Aorta (tissue), 5 donors: ENCODE measurements around the gene GOLGA6D. TPM values are rescaled to one million over a fixed set of nuclear protein-coding genes. Genes with fewer than 3 reads are reported as not detected.
"Not testable (repeated sequence)": the region's sequence is repeated elsewhere in the genome, so short reads cannot be mapped to it uniquely, and the experiment has no call there.

Source experiments
- ATAC-seq: fragments of 200-7000 bp; cut with Tn5 transposase; one replicate; pipeline ENCODE4 v1.9.1; 2022; ENCODE audit warnings: moderate library complexity; ENCODE audit not compliant: low FRiP score
- DNase-seq, 2 donors: peaks; one replicate each; pipeline ENCODE4 v3.0.0-alpha.2; 2020
- H3K27ac ChIP-seq, 2 donors: one replicate each; pipeline ENCODE4 v1.5.1; 2013; ENCODE audit warnings: low read length in 2 of 2, mild to moderate bottlenecking in 2 of 2, moderate library complexity in 2 of 2, control low read depth in 1 of 2, inconsistent platforms in 1 of 2, low read depth in 1 of 2
- H3K27me3 ChIP-seq, 2 donors: one replicate each; pipeline ENCODE4 v1.6.1; 2013; ENCODE audit warnings: control low read depth in 1 of 2, low read length in 1 of 2, mild to moderate bottlenecking in 1 of 2, moderate library complexity in 1 of 2; ENCODE audit not compliant: insufficient read depth in 2 of 2, control insufficient read depth in 1 of 2
- H3K36me3 ChIP-seq, 2 donors: one replicate each; pipeline ENCODE4 v1.6.1; 2013; ENCODE audit warnings: control low read depth in 1 of 2, low read length in 1 of 2, mild to moderate bottlenecking in 1 of 2; ENCODE audit not compliant: insufficient read depth in 2 of 2, control insufficient read depth in 1 of 2
- H3K4me1 ChIP-seq, 2 donors: one replicate each; pipeline ENCODE4 v1.6.1; 2013; ENCODE audit warnings: low read length in 2 of 2, control low read depth in 1 of 2, mild to moderate bottlenecking in 1 of 2, moderate library complexity in 1 of 2; ENCODE audit not compliant: insufficient read depth in 2 of 2, control insufficient read depth in 1 of 2
- H3K4me3 ChIP-seq, 2 donors: one replicate each; pipeline ENCODE4 v1.5.1; 2013; ENCODE audit warnings: low read length in 2 of 2, control low read depth in 1 of 2, mild to moderate bottlenecking in 1 of 2
- H3K9me3 ChIP-seq: one replicate; pipeline ENCODE4 v1.6.1; 2013; ENCODE audit warnings: mild to moderate bottlenecking, low read length; ENCODE audit not compliant: control insufficient read depth
- WGBS, 2 donors: extraction: QIAGEN DNeasy Blood & Tissue Kit; methylation state at CpG; one replicate each; pipeline ENCODE4 v1.1.7; 2013; 5-methylcytosine and 5-hydroxymethylcytosine counted together
- intact Hi-C, 2 donors: fragments of 100-400 bp; cut with DNase I; formaldehyde crosslinking; loops; one replicate each; pipeline versions ENCODE4 v1.14.2 to v1.15.0; 2022
- polyA plus RNA-seq, 2 donors: library from polyadenylated mRNA; stranded (reverse); fragments of 200-250 nt; gene quantifications; one replicate each; pipeline ENCODE4 v1.2.3, GENCODE V29; 2013
- total RNA-seq, 2 donors: library from RNA; stranded (reverse); fragmentation: NEBNext Ultra II Directional; extraction: Animal tissue kit (Norgen Biotek cat#: 25700); gene quantifications; one replicate each; pipeline ENCODE4 v1.2.1, GENCODE V29; 2021
- donor health status: healthy with polysubstance abuse.
- donor health status: Bipolar disorder and iron deficiency.
- donor health status: DM: no; HTN: no; CAD: no.
- donor health status: DM: no; HTN: no; CAD: no.
- donor health status: DM: yes; HTN: yes; CAD: no.

Gene GOLGA6D
- total and polyA plus RNA-seq, 4 donors = 0.08 to 0.12 TPM; not detected in 2

DNA sequence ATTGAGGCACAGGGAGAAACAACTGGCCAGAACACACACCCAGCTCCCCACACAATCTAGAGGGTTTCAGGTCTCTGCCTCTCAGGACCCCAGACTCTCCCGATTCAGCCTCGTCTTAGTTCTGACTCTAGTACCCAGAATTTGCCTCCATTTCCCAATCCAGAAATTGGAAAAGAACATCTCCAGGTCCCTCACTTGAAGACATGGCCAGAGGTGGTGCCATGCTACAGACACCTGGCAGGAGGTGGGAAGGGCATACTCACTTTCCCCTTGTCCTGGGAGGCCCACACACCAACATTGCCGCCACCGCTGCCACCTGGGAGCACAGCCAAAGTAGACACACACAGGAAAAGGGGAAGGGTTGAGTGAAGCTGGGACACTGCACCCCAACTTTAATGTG is 20.1 kb downstream of the GOLGA6D start:
- intact Hi-C loops, DNase-seq, H3K27me3 ChIP-seq, H3K4me3 ChIP-seq, H3K27ac ChIP-seq, H3K4me1 ChIP-seq, H3K9me3 ChIP-seq, H3K36me3 ChIP-seq, ATAC-seq: not testable (repeated sequence)
- 82 to 92% methylated on average over 4 of the region's 4 CpGs for WGBS, 2 donors

DNA sequence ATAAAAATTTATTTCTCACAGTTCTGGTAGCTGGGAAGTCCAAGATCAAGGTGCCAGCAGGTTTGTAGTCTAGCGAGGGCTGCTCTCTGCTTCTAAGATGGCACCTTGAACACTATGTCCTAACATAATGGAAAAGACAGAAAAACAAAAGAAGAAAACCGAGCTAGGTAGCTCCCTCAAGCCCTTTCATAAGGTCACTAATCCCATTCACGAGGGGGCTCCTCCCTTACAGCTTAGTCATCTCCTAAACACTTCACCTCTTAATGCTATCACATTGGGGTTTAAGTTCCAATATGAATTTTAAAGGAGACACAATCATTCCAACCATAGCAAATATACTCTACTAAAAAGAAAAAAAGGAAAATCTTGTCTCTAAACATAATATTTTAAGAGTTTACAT is 23.6 kb downstream of the GOLGA6D start:
- Histone ChIP-seq H3K9me3 (no peaks in the 10 kb centered on the region), H3K27ac (no peak overlapping the region), H3K4me1 (no peaks in the 10 kb centered on the region), H3K27me3 (peaks cover 0 to 1% of the 10 kb centered on the region in 2 donors), H3K36me3 (no peaks in the 10 kb centered on the region), H3K4me3 (no peak overlapping the region)
- no peak for DNase-seq
- intact Hi-C loops = no loop called here
- WGBS, 2 donors = 69 to 75% methylated on average over 3 of the region's 3 CpGs
- no peak for ATAC-seq

GRCh38 chr15:75307778-75308390 is 25.2 kb downstream of the GOLGA6D start:
- H3K27ac ChIP-seq = no peak overlapping the region
- DNase-seq = peak in 1 of 2 donors; percentile 70
- WGBS, 2 donors = 30 to 31% methylated on average over 15 of the region's 15 CpGs
- H3K27me3 ChIP-seq = peaks cover 0 to 2% of the 10 kb centered on the region in 2 donors
- ATAC-seq = no peak
- no peaks in the 10 kb centered on the region for H3K4me1 ChIP-seq
- H3K4me3 ChIP-seq = no peak overlapping the region
- no peaks in the 10 kb centered on the region for H3K9me3 ChIP-seq
- H3K36me3 ChIP-seq = no peaks in the 10 kb centered on the region
- intact Hi-C loops = no loop called here

DNA sequence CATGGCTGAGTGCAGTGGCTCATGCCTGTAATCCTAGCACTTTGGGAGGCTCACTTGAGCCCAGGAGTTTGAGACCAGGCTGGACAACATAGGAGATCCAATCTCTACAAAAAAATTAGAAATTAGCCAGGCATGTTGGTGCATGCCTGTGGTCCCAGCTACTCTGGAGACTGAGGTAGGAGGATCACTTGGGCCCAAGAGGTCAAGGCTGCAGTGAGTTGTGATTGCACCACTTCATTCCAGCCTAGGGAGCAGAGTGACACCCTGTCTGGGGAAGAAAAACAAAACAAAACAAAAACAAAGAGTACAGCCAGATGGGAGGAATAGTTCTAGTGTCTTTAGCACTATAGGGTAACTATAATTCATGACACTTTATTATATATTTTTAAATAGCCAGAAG is 27.1 kb downstream of the GOLGA6D start:
- Histone ChIP-seq H3K4me3 (no peak overlapping the region), H3K27ac (no peak overlapping the region), H3K27me3 (peaks cover 0 to 2% of the 10 kb centered on the region in 2 donors), H3K36me3 (no peaks in the 10 kb centered on the region), H3K4me1 (no peaks in the 10 kb centered on the region), H3K9me3 (no peaks in the 10 kb centered on the region)
- ATAC-seq (no peak), DNase-seq (no peak)
- intact Hi-C loops = loop anchor here in 1 of 2 donors (10.0 kb wide), 1 partner anchor 75 kb away; no protein-coding TSS in a partner anchor

- not testable (repeated sequence) for H3K27me3 ChIP-seq, DNase-seq, H3K4me1 ChIP-seq, ATAC-seq, H3K36me3 ChIP-seq, H3K27ac ChIP-seq, H3K9me3 ChIP-seq, H3K4me3 ChIP-seq
- intact Hi-C loops = loop anchor here in 1 of 2 donors (10.0 kb wide), 1 partner anchor 78 kb away; no protein-coding TSS in a partner anchor
- WGBS, 2 donors = 90 to 95% methylated on average over 1 of the region's 1 CpG
Observed at GRCh38 chr15:75312548-75312947, 29.9 kb downstream of the GOLGA6D start.

DNA sequence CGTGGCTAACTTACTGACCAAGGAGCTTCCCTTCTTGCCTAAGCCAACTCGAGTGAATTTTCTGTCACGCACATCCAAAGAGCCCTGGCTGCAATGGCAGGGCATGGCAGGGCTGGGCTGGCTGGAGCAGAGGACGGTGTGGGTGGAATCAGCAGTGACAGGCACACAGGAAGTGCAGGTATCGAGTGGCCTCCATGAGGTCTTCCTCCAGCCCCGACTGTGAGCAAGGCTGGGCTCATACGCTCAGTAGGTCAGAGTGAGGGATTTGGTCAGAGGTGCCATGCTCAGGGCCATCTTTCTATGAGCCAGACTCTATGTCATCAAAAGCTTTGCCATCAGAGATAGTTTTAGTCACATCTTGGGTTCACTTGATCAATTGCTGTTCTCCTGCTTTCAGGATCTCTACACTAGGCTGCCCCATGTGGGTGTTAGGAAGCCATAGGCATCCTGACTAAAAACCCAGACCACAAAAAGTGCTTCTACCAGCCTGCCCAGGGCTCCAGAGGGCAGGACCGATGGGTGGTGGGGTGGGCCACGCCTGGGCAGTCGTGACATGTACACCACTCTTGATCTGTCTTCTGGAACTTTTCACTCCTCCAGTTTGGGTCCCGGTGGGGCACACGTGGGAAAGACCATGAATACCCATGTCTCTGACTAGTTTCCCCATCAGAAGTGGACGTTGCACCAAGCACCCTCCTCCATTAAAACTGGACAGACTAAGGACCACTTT is 30.6 kb downstream of the GOLGA6D start:
- Histone ChIP-seq H3K27ac (no peak overlapping the region), H3K36me3 (no peaks in the 10 kb centered on the region), H3K4me3 (no peak overlapping the region), H3K9me3 (no peaks in the 10 kb centered on the region), H3K27me3 (peaks cover 0 to 2% of the 10 kb centered on the region in 2 donors), H3K4me1 (no peaks in the 10 kb centered on the region)
- intact Hi-C loops = loop anchor here in 1 of 2 donors (10.0 kb wide), 1 partner anchor 78 kb away; no protein-coding TSS in a partner anchor
- DNase-seq = peak in 1 of 2 donors; percentile 64
- ATAC-seq = no peak
- 86 to 87% methylated on average over 12 to 13 of the region's 13 CpGs for WGBS, 2 donors

DNA sequence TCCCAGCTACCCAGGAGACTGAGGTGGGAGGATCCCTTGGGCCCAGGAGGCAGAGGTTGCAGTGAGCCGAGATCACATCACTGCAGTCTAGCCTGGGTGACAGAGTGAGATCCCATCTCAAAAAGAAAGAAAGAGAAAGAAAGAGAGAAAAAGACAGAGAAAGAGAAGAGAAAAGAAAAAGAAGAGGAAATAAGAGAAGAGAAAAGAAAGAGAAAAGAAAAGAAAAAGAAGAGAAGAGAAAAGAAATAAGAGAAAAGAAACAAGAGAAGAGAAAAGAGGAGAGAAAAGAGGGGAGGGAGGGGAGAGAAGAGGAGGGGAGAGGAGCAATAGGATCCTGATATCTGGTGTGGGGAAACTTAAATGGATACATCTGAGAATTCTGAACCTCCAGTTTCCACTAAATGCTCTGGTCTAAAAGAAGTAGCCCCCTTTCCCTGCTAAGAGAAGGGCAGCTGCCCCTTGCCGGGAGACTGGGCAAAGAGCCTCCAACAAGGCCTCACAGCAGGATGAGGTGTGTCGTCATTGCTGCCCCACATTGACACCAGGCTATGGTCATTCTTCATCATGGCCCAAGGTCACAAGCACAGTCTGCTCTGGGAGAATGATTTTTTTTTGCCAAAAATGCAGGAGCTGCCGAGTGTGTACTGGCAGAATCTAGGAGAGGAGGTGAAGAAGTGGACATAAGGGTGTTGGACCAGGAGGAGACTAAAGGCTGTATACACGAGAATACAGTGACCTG is 32.1 kb downstream of the GOLGA6D start:
- ATAC-seq (no peak), DNase-seq (peak in 1 of 2 donors; percentile 32)
- WGBS, 2 donors = 65 to 77% methylated on average over 5 of the region's 5 CpGs
- Histone ChIP-seq H3K36me3 (no peaks in the 10 kb centered on the region), H3K4me1 (no peaks in the 10 kb centered on the region), H3K4me3 (no peak overlapping the region), H3K27me3 (peaks cover 0 to 2% of the 10 kb centered on the region in 2 donors), H3K9me3 (no peaks in the 10 kb centered on the region), H3K27ac (no peak overlapping the region)
- intact Hi-C loops = loop anchor here in 1 of 2 donors (10.0 kb wide), 1 partner anchor 80 kb away; no protein-coding TSS in a partner anchor

DNA sequence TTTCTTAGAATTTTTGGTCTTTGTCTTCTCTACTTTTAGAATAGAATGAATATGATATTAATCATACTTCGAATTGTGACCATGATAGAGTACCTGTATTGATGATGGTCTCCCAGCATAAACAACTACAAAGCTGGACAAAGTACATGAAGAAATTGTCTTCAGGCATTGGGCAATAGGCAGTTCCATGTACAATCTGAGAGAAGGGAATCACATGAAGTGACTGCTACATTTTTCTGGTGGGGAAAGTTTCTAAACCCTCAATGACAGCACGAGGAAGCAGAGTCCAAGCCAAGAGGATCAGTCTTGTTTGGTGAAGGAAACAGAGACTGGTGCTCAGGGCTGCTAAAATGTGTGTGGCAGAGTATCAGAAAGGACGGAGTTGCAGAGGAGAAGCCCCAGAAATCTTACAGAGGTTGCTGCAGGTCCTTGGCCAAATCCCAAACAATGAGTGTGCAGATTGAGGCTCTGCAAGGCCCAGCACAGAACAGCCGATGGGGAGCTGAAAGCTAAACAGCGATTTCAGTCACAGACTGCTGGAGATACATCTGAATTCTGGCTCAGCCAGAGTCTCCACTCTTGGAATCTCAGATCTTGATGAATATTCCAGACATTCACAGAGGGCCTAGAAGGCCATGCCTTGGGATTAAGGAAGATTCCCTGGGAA is 36.7 kb downstream of the GOLGA6D start:
- not testable (repeated sequence) for H3K4me3 ChIP-seq, H3K27ac ChIP-seq, ATAC-seq, H3K9me3 ChIP-seq, H3K4me1 ChIP-seq, H3K27me3 ChIP-seq, DNase-seq, H3K36me3 ChIP-seq
- intact Hi-C loops = loop anchor here in 1 of 2 donors (10.0 kb wide), 1 partner anchor 85 kb away; no protein-coding TSS in a partner anchor
- 77 to 81% methylated on average over 5 of the region's 5 CpGs for WGBS, 2 donors
